WI38 (cell line): ENCODE data around the gene RAB27B.

Source experiments
- H3K4me3 ChIP-seq: 2 replicates; pipeline ENCODE4 v1.5.1; 2011; ENCODE audit warnings: low read depth, mild to moderate bottlenecking, control low read depth, low read length
- TF ChIP-seq, protein P1 (sequence below): IDR thresholded peaks from 2 replicates; pipeline ENCODE4 v1.5.1; 2012; ENCODE audit warnings: low read depth, mild to moderate bottlenecking, control low read depth, low read length

The RAB27B gene

DNA sequence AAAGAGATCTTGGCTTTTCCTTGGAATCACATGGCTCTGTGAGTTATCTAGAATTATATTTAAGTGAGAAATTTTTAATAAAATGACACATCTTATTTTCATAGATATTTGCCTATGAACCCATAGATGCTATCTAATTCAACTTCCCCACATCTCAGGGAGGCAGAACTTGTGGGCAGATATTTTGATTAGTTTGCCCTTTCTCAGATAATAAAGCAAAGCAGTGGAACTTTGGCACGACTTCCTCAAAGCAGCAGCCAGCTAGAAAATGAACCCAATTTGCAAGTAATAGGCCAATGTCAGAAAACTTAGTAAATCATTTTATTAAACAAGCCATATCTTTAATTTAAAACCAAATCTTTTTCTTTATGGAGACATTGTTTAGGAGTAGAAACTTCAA lies 32.7 kb downstream of the RAB27B start:
- TF ChIP-seq, protein P1, sequence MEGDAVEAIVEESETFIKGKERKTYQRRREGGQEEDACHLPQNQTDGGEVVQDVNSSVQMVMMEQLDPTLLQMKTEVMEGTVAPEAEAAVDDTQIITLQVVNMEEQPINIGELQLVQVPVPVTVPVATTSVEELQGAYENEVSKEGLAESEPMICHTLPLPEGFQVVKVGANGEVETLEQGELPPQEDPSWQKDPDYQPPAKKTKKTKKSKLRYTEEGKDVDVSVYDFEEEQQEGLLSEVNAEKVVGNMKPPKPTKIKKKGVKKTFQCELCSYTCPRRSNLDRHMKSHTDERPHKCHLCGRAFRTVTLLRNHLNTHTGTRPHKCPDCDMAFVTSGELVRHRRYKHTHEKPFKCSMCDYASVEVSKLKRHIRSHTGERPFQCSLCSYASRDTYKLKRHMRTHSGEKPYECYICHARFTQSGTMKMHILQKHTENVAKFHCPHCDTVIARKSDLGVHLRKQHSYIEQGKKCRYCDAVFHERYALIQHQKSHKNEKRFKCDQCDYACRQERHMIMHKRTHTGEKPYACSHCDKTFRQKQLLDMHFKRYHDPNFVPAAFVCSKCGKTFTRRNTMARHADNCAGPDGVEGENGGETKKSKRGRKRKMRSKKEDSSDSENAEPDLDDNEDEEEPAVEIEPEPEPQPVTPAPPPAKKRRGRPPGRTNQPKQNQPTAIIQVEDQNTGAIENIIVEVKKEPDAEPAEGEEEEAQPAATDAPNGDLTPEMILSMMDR = no peak

GRCh38 chr18:54867131-54867530 lies 38.9 kb downstream of the RAB27B start:
- TF ChIP-seq, protein P1 = no peak
- no peak overlapping the region for H3K4me3 ChIP-seq

More for the DNA sequence above, 32.7 kb downstream of the RAB27B start:
- H3K4me3 ChIP-seq = no peak overlapping the region

- no peak overlapping the region for H3K4me3 ChIP-seq
These were observed 43.0 kb downstream of the RAB27B start for GRCh38 chr18:54871231-54871630.

DNA sequence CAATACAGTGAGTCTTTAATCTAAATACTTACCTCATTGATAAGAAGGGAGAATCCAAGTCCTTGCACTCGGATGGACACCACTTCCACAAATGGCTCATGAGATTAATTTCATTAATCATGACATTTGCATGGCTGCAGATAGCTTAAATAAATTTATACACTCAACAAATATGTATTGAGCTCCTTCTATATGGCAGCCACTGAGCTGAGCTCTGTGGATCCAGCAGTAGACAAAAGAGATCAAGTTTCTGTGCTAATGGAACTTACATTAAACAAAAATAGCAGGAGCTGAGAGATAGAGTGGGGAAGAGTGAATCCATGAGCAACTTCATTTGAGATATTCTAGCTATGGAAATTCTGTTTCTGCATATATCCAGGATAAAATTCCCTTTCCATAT lies 44.4 kb downstream of the RAB27B start:
- H3K4me3 ChIP-seq = no peak overlapping the region
- TF ChIP-seq, protein P1 = no peak

More at GRCh38 chr18:54871231-54871630, 43.0 kb downstream of the RAB27B start:
- TF ChIP-seq, protein P1 = no peak

DNA sequence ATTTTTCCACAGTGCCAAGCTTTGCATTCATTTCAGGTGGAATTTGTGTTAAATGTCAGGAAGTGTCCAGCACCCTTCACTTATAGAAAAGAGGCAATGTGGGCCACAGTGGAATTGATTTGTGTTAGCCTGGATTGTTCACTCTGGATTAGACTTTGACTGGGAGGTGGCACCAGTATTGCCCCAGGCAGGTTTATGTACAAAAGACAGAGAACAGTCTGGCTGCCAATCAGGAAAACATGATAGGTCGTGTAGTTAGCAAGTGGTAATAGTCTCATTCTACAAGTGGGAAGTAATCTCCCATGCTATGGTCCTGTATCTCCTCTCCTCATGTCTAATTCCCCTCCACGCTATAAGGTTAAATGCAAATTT lies 45.6 kb downstream of the RAB27B start:
- H3K4me3 ChIP-seq = no peak overlapping the region
- TF ChIP-seq, protein P1 = no peak

- H3K4me3 ChIP-seq = no peak overlapping the region
- TF ChIP-seq, protein P1 = no peak
These were observed 46.8 kb downstream of the RAB27B start for GRCh38 chr18:54875063-54875462.

DNA sequence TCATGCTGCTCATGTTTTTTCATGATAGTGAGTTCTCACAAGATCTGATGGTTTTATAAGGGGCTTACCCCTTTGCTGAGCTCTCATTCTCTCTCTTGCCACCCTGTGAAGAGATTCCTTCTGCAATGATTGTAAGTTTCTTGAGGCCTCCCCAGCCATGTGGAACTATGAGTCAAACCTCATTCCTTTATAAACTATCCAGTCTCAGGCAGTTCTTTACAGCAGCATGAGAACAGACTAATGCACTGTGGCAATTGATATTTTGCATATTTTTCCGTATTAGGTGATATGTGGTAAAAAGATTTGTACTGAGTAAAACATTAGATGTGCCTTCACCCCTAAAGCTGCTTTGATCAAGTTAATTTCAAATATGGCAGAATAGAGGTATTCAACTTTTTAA lies 48.8 kb downstream of the RAB27B start:
- TF ChIP-seq, protein P1 = no peak

More for the DNA sequence above, 48.8 kb downstream of the RAB27B start:
- no peak overlapping the region for H3K4me3 ChIP-seq
